HG03103 (cell line): Measurements from ENCODE around the gene TNFSF12.
"Not testable (repeated sequence)": the region's sequence is repeated elsewhere in the genome, so short reads cannot be mapped to it uniquely, and the experiment has no call there.

Experiments used
- ATAC-seq: cut with Tn5 transposase; IDR thresholded peaks from one replicate; pipeline ENCODE4 v1.9.1; 2021; ENCODE audit warnings: low read depth; ENCODE audit not compliant: unreplicated experiment

TNFSF12 gene

GRCh38 chr17:7583253-7584109, 34.6 kb downstream of the TNFSF12 start, which contains the start of gene MPDU1:
MPDU1 (plus strand) TSS chr17:7583852; CDS start chr17:7583863, 11 bp downstream.
- ATAC-seq: peak; percentile 49

- no peak for ATAC-seq
Observed at GRCh38 chr17:7586673-7587419, 38.0 kb downstream of the TNFSF12 start.

- no peak for ATAC-seq
Observed at GRCh38 chr17:7587420-7588151, 38.7 kb downstream of the TNFSF12 start.

GRCh38 chr17:7588553-7589203, 39.8 kb downstream of the TNFSF12 start:
- no peak for ATAC-seq

- ATAC-seq: no peak
Observed at GRCh38 chr17:7589204-7589868, 40.5 kb downstream of the TNFSF12 start.

GRCh38 chr17:7589891-7590691, 41.2 kb downstream of the TNFSF12 start, which contains the start of gene SOX15:
SOX15 (minus strand) TSS chr17:7590094; CDS start chr17:7589676, 418 bp downstream.
- ATAC-seq: no peak

- no peak for ATAC-seq
Observed at GRCh38 chr17:7590743-7591142, 41.9 kb downstream of the TNFSF12 start.

- no peak for ATAC-seq
Observed at GRCh38 chr17:7591596-7591995, 42.7 kb downstream of the TNFSF12 start.

GRCh38 chr17:7592422-7593021, 43.7 kb downstream of the TNFSF12 start:
- no peak for ATAC-seq

GRCh38 chr17:7593296-7593695, 44.4 kb downstream of the TNFSF12 start:
- no peak for ATAC-seq

- not testable (repeated sequence) for ATAC-seq
Observed at GRCh38 chr17:7597561-7597960, 48.7 kb downstream of the TNFSF12 start.

GRCh38 chr17:7606280-7606679, 57.4 kb downstream of the TNFSF12 start:
- ATAC-seq: no peak
